GM19438 (cell line): ENCODE measurements around the gene CFD.
"Not testable (repeated sequence)": the region's sequence is repeated elsewhere in the genome, so short reads cannot be mapped to it uniquely, and the experiment has no call there.

ENCODE experiments used
- ATAC-seq: cut with Tn5 transposase; IDR thresholded peaks from one replicate; pipeline ENCODE4 v1.9.1; 2021; ENCODE audit warnings: low read depth; ENCODE audit not compliant: unreplicated experiment

CFD gene

GRCh38 chr19:870314-870713 lies 10.8 kb downstream of the CFD start:
- ATAC-seq, result no peak

- no peak for ATAC-seq
Observed at GRCh38 chr19:870963-871401, 11.5 kb downstream of the CFD start.

- ATAC-seq, result no peak
Observed at GRCh38 chr19:871446-872265, 12.2 kb downstream of the CFD start.

- no peak for ATAC-seq
Observed at GRCh38 chr19:872266-872951, 12.9 kb downstream of the CFD start.

- no peak for ATAC-seq
Observed at GRCh38 chr19:873084-873483, 13.6 kb downstream of the CFD start.

- no peak for ATAC-seq
Observed at GRCh38 chr19:873561-874041, 14.1 kb downstream of the CFD start.

GRCh38 chr19:875265-875879 lies 15.9 kb downstream of the CFD start:
- no peak for ATAC-seq

- no peak for ATAC-seq
Observed at GRCh38 chr19:876089-876488, 16.6 kb downstream of the CFD start.

GRCh38 chr19:876780-877314 lies 17.4 kb downstream of the CFD start:
- ATAC-seq, result no peak

- ATAC-seq, result not testable (repeated sequence)
Observed at GRCh38 chr19:877992-878660, 18.7 kb downstream of the CFD start.

GRCh38 chr19:878751-879561 lies 19.5 kb downstream of the CFD start:
- ATAC-seq, result not testable (repeated sequence)

GRCh38 chr19:879711-880438 lies 20.4 kb downstream of the CFD start:
- no peak for ATAC-seq

GRCh38 chr19:881385-882071 lies 22.1 kb downstream of the CFD start:
- no peak for ATAC-seq

GRCh38 chr19:882871-883497 lies 23.5 kb downstream of the CFD start:
- ATAC-seq, result no peak

GRCh38 chr19:883661-884211 lies 24.3 kb downstream of the CFD start:
- ATAC-seq, result no peak

GRCh38 chr19:884420-885211 lies 25.2 kb downstream of the CFD start:
- ATAC-seq, result no peak
